HEK293 (cell line): ENCODE measurements around the gene RNPS1.

ENCODE experiments used
- CTCF ChIA-PET: fragments of 350-600 bp; formaldehyde crosslinking; extraction: SDS; loops from one replicate; lab custom pipeline; 2021; ENCODE audit warnings: antibody characterized with exemption; lab: Yijun Ruan, JAX
- POLR2A ChIA-PET: fragments of 300-600 bp; formaldehyde crosslinking; extraction: SDS; loops from one replicate; lab custom pipeline; 2020; ENCODE audit warnings: antibody characterized with exemption, inconsistent platforms; lab: Yijun Ruan, JAX
- H3K27ac ChIP-seq: fragments of 200-500 bp; sonication (Bioruptor generic); 2 replicates; pipeline ENCODE4 v1.5.1; 2014; ENCODE audit warnings: low read depth, low read length, control low read depth, inconsistent platforms; ENCODE audit errors: extremely low read depth
- H3K36me3 ChIP-seq, 2 experiments: fragments of 200-500 bp in 1 of 2; sonication (Bioruptor generic) in 1 of 2; 1 replicate in 1 of 2; 2 replicates in 1 of 2; pipeline ENCODE4 v1.5.1; 2014 to 2017; ENCODE audit warnings: inconsistent platforms in 2 of 2, low read length in 2 of 2; ENCODE audit not compliant: control insufficient read depth in 2 of 2, insufficient read depth in 1 of 2
- H3K4me1 ChIP-seq: fragments of 200-500 bp; sonication (Bioruptor generic); 2 replicates; pipeline ENCODE4 v1.5.1; 2014; ENCODE audit warnings: mild to moderate bottlenecking, low read length, inconsistent platforms; ENCODE audit not compliant: control insufficient read depth, insufficient read depth
- H3K4me3 ChIP-seq: 2 replicates; pipeline ENCODE4 v1.5.1; 2011; ENCODE audit warnings: low read depth, mild to moderate bottlenecking, control low read depth, low read length, moderate library complexity
- H3K9me3 ChIP-seq: fragments of 200-500 bp; sonication (Bioruptor generic); 2 replicates; pipeline ENCODE4 v1.5.1; 2014; ENCODE audit warnings: low read depth, low read length, inconsistent platforms; ENCODE audit not compliant: control insufficient read depth, insufficient read depth
- AEBP2 ChIP-seq: fragments of 450-650 bp; formaldehyde crosslinking; IDR thresholded peaks from 2 replicates; pipeline ENCODE4 v1.5.1; 2016; ENCODE audit warnings: missing biosample characterization, missing genetic modification characterization, borderline replicate concordance
- EGR2 ChIP-seq: fragments of 450-650 bp; formaldehyde crosslinking; IDR thresholded peaks from 2 replicates; pipeline ENCODE4 v1.5.1; 2016; ENCODE audit warnings: low read depth, missing biosample characterization, missing genetic modification characterization
- GLIS1 ChIP-seq: fragments of 450-650 bp; formaldehyde crosslinking; IDR thresholded peaks from 2 replicates; pipeline ENCODE4 v1.5.1; 2016; ENCODE audit warnings: missing biosample characterization, missing genetic modification characterization
- GLIS2 ChIP-seq: fragments of 450-650 bp; formaldehyde crosslinking; IDR thresholded peaks from 2 replicates; pipeline ENCODE4 v1.5.1; 2016; ENCODE audit warnings: missing biosample characterization, missing genetic modification characterization
- KLF16 ChIP-seq: fragments of 450-650 bp; formaldehyde crosslinking; IDR thresholded peaks from 2 replicates; pipeline ENCODE4 v1.5.1; 2017; ENCODE audit warnings: missing biosample characterization, missing genetic modification characterization
- PBX3 ChIP-seq: sonication (generic); formaldehyde crosslinking; IDR thresholded peaks from 2 replicates; pipeline ENCODE4 v1.8.1; 2022; ENCODE audit warnings: mild to moderate bottlenecking, moderate library complexity, missing genetic modification reagents
- REPIN1 ChIP-seq: fragments of 450-650 bp; formaldehyde crosslinking; IDR thresholded peaks from 2 replicates; pipeline ENCODE4 v1.5.1; 2017; ENCODE audit warnings: missing biosample characterization, missing genetic modification characterization, low read depth
- TSHZ1 ChIP-seq: fragments of 450-650 bp; formaldehyde crosslinking; IDR thresholded peaks from 2 replicates; pipeline ENCODE4 v1.5.1; 2016; ENCODE audit warnings: missing biosample characterization, missing genetic modification characterization, borderline replicate concordance
- ZFHX2 ChIP-seq: fragments of 450-650 bp; formaldehyde crosslinking; conservative IDR thresholded peaks from 2 replicates; pipeline ENCODE4 v1.5.1; 2016; ENCODE audit warnings: missing biosample characterization, missing genetic modification characterization
- ZFP69B ChIP-seq: fragments of 450-650 bp; formaldehyde crosslinking; IDR thresholded peaks from 2 replicates; pipeline ENCODE4 v1.5.1; 2016; ENCODE audit warnings: missing biosample characterization, missing genetic modification characterization
- ZNF10 ChIP-seq: fragments of 450-650 bp; formaldehyde crosslinking; IDR thresholded peaks from 2 replicates; pipeline ENCODE4 v1.5.1; 2017; ENCODE audit warnings: missing biosample characterization, missing genetic modification characterization
- ZNF19 ChIP-seq: fragments of 450-650 bp; formaldehyde crosslinking; IDR thresholded peaks from 2 replicates; pipeline ENCODE4; 2016; ENCODE audit warnings: missing biosample characterization, missing genetic modification characterization, low read depth
- ZNF223 ChIP-seq: fragments of 450-650 bp; formaldehyde crosslinking; IDR thresholded peaks from 2 replicates; pipeline ENCODE4 v1.5.1; 2016; ENCODE audit warnings: missing biosample characterization, missing genetic modification characterization
- ZNF274 ChIP-seq, 2 experiments: fragments of 200-500 bp in 1 of 2; fragments of 450-650 bp in 1 of 2; sonication (Bioruptor generic) in 1 of 2; formaldehyde crosslinking in 1 of 2; IDR thresholded peaks; 2 replicates each; pipeline versions ENCODE4 v1.5.1 to v1.6.1; 2014 to 2016; ENCODE audit warnings: borderline replicate concordance in 1 of 2, inconsistent platforms in 1 of 2, low read length in 1 of 2, missing biosample characterization in 1 of 2, missing genetic modification characterization in 1 of 2
- ZNF335 ChIP-seq: fragments of 450-650 bp; formaldehyde crosslinking; conservative IDR thresholded peaks from 2 replicates; pipeline ENCODE4 v1.5.1; 2016; ENCODE audit warnings: missing biosample characterization, missing genetic modification characterization
- ZNF341 ChIP-seq: fragments of 450-650 bp; formaldehyde crosslinking; IDR thresholded peaks from 2 replicates; pipeline ENCODE4; 2016; ENCODE audit warnings: low read depth, missing biosample characterization, missing genetic modification characterization
- ZNF37A ChIP-seq: fragments of 450-650 bp; IDR thresholded peaks from 2 replicates; pipeline ENCODE4 v1.5.1; 2018; ENCODE audit warnings: missing biosample characterization, missing genetic modification characterization
- ZNF530 ChIP-seq: fragments of 450-650 bp; formaldehyde crosslinking; IDR thresholded peaks from 2 replicates; pipeline ENCODE4 v1.5.1; 2016; ENCODE audit warnings: low read depth, missing biosample characterization, missing genetic modification characterization
- ZNF600 ChIP-seq: fragments of 450-650 bp; formaldehyde crosslinking; IDR thresholded peaks from 2 replicates; pipeline ENCODE4 v1.5.1; 2016; ENCODE audit warnings: missing biosample characterization, missing genetic modification characterization
- ZNF76 ChIP-seq: fragments of 450-650 bp; formaldehyde crosslinking; IDR thresholded peaks from 2 replicates; pipeline ENCODE4; 2016; ENCODE audit warnings: low read depth, missing biosample characterization, missing genetic modification characterization, borderline replicate concordance
- TF ChIP-seq, protein P1 (sequence below): fragments of 450-650 bp; formaldehyde crosslinking; IDR thresholded peaks from 2 replicates; pipeline ENCODE4 v1.5.1; 2016; ENCODE audit warnings: missing biosample characterization, missing genetic modification characterization
- TF ChIP-seq, protein P2 (sequence below): fragments of 450-650 bp; formaldehyde crosslinking; IDR thresholded peaks from 2 replicates; pipeline ENCODE4 v1.5.1; 2016; ENCODE audit warnings: missing biosample characterization, missing genetic modification characterization

The RNPS1 gene

DNA sequence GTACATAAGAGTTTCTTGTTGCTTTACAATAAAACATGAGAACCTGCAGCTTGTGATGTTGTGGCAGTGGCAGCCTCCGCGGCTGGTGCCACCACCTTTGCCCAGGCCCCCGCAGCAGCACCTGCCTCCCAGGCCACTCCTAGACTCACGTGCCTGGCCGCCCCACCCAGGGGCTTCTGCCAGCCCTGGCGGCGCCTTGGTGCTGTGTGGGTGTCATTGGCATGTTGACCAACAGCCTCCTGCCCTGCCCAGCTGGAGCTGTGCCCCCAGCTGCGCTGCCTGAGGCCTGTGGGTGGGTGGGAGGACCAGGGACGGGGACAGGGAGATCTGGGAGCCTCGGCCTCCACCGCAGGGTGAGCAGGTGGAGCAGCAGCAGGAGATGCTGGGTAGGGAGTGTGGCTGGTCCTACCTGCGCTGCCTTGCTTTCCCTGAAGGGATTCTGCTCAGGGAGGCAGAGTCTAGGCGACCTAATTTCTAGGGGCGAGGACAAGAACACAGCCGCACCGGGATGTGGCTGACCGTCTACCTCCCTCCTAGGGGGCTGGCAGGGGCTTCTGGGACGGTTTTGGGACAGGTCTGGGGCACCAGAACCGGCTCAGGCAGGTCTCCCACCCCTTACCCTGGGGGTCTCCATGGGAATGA lies 32.1 kb downstream of the RNPS1 start:
- no peak overlapping the region for H3K27ac ChIP-seq
- H3K4me1 ChIP-seq, result peaks cover 4% of the 10 kb centered on the region; the same call in 1 of the 2 replicates
- H3K4me3 ChIP-seq, result no peak overlapping the region
- peaks cover 3 to 62% of the 10 kb centered on the region in 2 experiments; a peak in 2 of 3 replicates for H3K36me3 ChIP-seq
- POLR2A ChIA-PET, result interaction anchor here (1.0 to 5.3 kb wide), 11 partner anchors 9 to 297 kb away, joined by 3 to 48 read pairs (median 4); partner anchors contain the start of genes BRICD5, ECI1, NTN3 and PGP
- no peaks in the 10 kb centered on the region for H3K9me3 ChIP-seq
- CTCF ChIA-PET, result interaction anchor here (0.7 to 1.2 kb wide), 3 partner anchors 21 to 95 kb away, joined by 3 read pairs; partner anchors contain the start of gene PGP
- TF ChIP-seq ZNF223 (tag by site-specific recombination), result 0 out of 2 replicates have a peak, but pooled peaks have one; percentile 13
- peak; percentile 35; the same call in 1 of the 2 replicates for TF ChIP-seq GLIS2
- TF ChIP-seq ZNF76 (tag by site-specific recombination), result no peak
- TF ChIP-seq, protein P1, sequence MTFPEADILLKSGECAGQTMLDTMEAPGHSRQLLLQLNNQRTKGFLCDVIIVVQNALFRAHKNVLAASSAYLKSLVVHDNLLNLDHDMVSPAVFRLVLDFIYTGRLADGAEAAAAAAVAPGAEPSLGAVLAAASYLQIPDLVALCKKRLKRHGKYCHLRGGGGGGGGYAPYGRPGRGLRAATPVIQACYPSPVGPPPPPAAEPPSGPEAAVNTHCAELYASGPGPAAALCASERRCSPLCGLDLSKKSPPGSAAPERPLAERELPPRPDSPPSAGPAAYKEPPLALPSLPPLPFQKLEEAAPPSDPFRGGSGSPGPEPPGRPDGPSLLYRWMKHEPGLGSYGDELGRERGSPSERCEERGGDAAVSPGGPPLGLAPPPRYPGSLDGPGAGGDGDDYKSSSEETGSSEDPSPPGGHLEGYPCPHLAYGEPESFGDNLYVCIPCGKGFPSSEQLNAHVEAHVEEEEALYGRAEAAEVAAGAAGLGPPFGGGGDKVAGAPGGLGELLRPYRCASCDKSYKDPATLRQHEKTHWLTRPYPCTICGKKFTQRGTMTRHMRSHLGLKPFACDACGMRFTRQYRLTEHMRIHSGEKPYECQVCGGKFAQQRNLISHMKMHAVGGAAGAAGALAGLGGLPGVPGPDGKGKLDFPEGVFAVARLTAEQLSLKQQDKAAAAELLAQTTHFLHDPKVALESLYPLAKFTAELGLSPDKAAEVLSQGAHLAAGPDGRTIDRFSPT (tag by site-specific recombination), result peak; percentile 76; the same call in 1 of the 2 replicates
- TF ChIP-seq, protein P2, sequence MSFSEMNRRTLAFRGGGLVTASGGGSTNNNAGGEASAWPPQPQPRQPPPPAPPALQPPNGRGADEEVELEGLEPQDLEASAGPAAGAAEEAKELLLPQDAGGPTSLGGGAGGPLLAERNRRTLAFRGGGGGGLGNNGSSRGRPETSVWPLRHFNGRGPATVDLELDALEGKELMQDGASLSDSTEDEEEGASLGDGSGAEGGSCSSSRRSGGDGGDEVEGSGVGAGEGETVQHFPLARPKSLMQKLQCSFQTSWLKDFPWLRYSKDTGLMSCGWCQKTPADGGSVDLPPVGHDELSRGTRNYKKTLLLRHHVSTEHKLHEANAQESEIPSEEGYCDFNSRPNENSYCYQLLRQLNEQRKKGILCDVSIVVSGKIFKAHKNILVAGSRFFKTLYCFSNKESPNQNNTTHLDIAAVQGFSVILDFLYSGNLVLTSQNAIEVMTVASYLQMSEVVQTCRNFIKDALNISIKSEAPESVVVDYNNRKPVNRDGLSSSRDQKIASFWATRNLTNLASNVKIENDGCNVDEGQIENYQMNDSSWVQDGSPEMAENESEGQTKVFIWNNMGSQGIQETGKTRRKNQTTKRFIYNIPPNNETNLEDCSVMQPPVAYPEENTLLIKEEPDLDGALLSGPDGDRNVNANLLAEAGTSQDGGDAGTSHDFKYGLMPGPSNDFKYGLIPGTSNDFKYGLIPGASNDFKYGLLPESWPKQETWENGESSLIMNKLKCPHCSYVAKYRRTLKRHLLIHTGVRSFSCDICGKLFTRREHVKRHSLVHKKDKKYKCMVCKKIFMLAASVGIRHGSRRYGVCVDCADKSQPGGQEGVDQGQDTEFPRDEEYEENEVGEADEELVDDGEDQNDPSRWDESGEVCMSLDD (tag by site-specific recombination), result no peak
- TF ChIP-seq EGR2 (tag by site-specific recombination), result peak; percentile 34; the same call in 1 of the 2 replicates
- no peak for TF ChIP-seq ZNF530
- peak; percentile 70 for TF ChIP-seq ZFHX2 (tag by site-specific recombination)
- TF ChIP-seq TSHZ1 (tag by site-specific recombination), result no peak
- TF ChIP-seq GLIS1 (tag by site-specific recombination), result 0 out of 2 replicates have a peak, but pooled peaks have one; percentile 7
- TF ChIP-seq ZNF335 (tag by site-specific recombination), result peak; percentile 70

DNA sequence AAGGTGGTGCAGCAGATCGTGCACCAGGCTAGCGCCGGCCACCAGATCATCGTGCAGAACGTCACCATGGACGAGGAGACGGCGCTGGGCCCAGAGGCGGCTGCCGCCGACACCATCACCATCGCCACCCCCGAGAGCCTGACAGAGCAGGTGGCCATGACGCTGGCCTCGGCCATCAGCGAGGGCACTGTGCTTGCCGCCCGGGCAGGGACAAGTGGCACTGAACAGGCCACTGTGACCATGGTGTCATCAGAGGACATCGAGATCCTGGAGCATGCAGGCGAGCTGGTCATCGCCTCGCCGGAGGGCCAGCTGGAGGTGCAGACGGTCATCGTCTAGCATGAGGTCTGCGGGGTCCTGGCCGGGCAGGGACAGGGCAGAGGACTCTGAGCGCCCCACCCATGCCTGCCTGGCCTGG lies 32.7 kb downstream of the RNPS1 start:
- no peak overlapping the region for H3K4me3 ChIP-seq
- peaks cover 0 to 68% of the 10 kb centered on the region in 2 experiments; a peak in 2 of 3 replicates for H3K36me3 ChIP-seq
- H3K4me1 ChIP-seq, result peaks cover 4% of the 10 kb centered on the region; the same call in 1 of the 2 replicates
- no peaks in the 10 kb centered on the region for H3K9me3 ChIP-seq
- no peak overlapping the region for H3K27ac ChIP-seq
- CTCF ChIA-PET, result no interaction called here
- POLR2A ChIA-PET, result interaction anchor here (0.6 to 5.3 kb wide), 4 partner anchors 9 to 20 kb away, joined by 3 to 48 read pairs (median 10); partner anchors contain the start of genes ECI1 and PGP
- TF ChIP-seq ZNF600 (peak; percentile 67), REPIN1 (tag by site-specific recombination) (no peak), ZNF37A (no peak), ZFP69B (tag by site-specific recombination) (no peak), ZNF274 (IDR thresholded peaks at IDR 0.05; ENCODE audit: low read length) (no peak), ZNF274 (tag by site-specific recombination; IDR thresholded peaks at IDR 0.05; ENCODE audit: borderline replicate concordance) (no peak), AEBP2 (tag by site-specific recombination) (no peak), KLF16 (tag by site-specific recombination) (no peak), ZNF19 (no peak), PBX3 (no peak), ZNF10 (0 out of 2 replicates have a peak, but pooled peaks have one; percentile 3), ZNF341 (tag by site-specific recombination) (peak; percentile 4; the same call in 1 of the 2 replicates)
